Esophagus muscularis mucosa (tissue), 4 donors: ENCODE measurements around the gene HERC2.
"Not testable (repeated sequence)": the region's sequence is repeated elsewhere in the genome, so short reads cannot be mapped to it uniquely, and the experiment has no call there.

ENCODE experiments used
- CTCF ChIP-seq, 3 experiments: fragments of 200-600 bp in 2 of 3; fragments of 450-650 bp in 1 of 3; sonication (generic) in 2 of 3; IDR thresholded peaks; one replicate each; pipeline ENCODE4 v1.5.1; 2017 to 2019; ENCODE audit warnings: antibody characterized with exemption in 3 of 3, mild to moderate bottlenecking in 2 of 3, moderate library complexity in 1 of 3
- EP300 ChIP-seq: sonication (generic); formaldehyde crosslinking; IDR thresholded peaks from one replicate; pipeline ENCODE4 v1.6.1; 2017; ENCODE audit warnings: antibody characterized with exemption
- POLR2A ChIP-seq: fragments of 450-650 bp; IDR thresholded peaks from one replicate; pipeline ENCODE4 v1.6.1; 2017; ENCODE audit warnings: antibody characterized with exemption, moderate library complexity, mild to moderate bottlenecking, low read depth
- POLR2AphosphoS5 ChIP-seq, 2 donors: sonication (generic); formaldehyde crosslinking; IDR thresholded peaks; one replicate each; pipeline ENCODE4 v1.6.1; 2017; ENCODE audit warnings: antibody characterized with exemption in 2 of 2

- not testable (repeated sequence) for TF ChIP-seq CTCF (IDR thresholded peaks at IDR 0.05); POLR2AphosphoS5 (IDR thresholded peaks at IDR 0.05); POLR2A; EP300
Observed at GRCh38 chr15:28286659-28287058, 35.3 kb downstream of the HERC2 start.
